Neural cell (in vitro differentiated cells): ENCODE results near the gene RFX8. TPM values are rescaled to one million over a fixed set of nuclear protein-coding genes. Genes with fewer than 3 reads are reported as not detected.
A peak's percentile ranks its signal among the peaks of the same experiment; 100 is the strongest.

ENCODE experiments used
- H2AFZ ChIP-seq: fragments of 200-600, 300-800 bp; sonication (generic), shearing (Covaris generic); 2 replicates; pipeline ENCODE4 v1.6.0; 2014; ENCODE audit warnings: low read depth, mild to moderate bottlenecking, antibody characterized with exemption, low read length, moderate library complexity
- H3F3A ChIP-seq: fragments of 200-600 bp; shearing (Covaris generic); 2 replicates; pipeline ENCODE4 v1.6.1; 2016; ENCODE audit warnings: mild to moderate bottlenecking, moderate library complexity, mixed read lengths, antibody characterized with exemption, low read length; ENCODE audit not compliant: insufficient read depth, poor library complexity, severe bottlenecking
- H3K27ac ChIP-seq: fragments of 200-600, 300-800 bp; sonication (generic), shearing (Covaris generic); 2 replicates; pipeline ENCODE4 v1.5.1; 2014; ENCODE audit warnings: mild to moderate bottlenecking, low read length, moderate library complexity
- H3K27me3 ChIP-seq: fragments of 300-800, 200-600 bp; sonication (generic), shearing (Covaris generic); 2 replicates; pipeline ENCODE4 v1.6.0; 2014; ENCODE audit warnings: mild to moderate bottlenecking, low read depth, low read length, moderate library complexity; ENCODE audit not compliant: insufficient read depth
- H3K36me3 ChIP-seq: fragments of 300-800, 200-600 bp; sonication (generic), shearing (Covaris generic); 2 replicates; pipeline ENCODE4 v1.5.1; 2014; ENCODE audit warnings: mild to moderate bottlenecking, antibody characterized with exemption, low read length, moderate library complexity; ENCODE audit not compliant: insufficient read depth
- H3K4me2 ChIP-seq: fragments of 300-800, 200-600 bp; sonication (generic), shearing (Covaris generic); 2 replicates; pipeline ENCODE4 v1.6.0; 2014; ENCODE audit warnings: mild to moderate bottlenecking, low read length
- H3K4me3 ChIP-seq: fragments of 300-800, 200-600 bp; sonication (generic), shearing (Covaris generic); 2 replicates; pipeline ENCODE4 v1.5.1; 2014; ENCODE audit warnings: mild to moderate bottlenecking, low read length, moderate library complexity
- H3K79me2 ChIP-seq: fragments of 200-600 bp; shearing (Covaris generic); replicated peaks from 2 replicates; pipeline ENCODE4 v1.6.0; 2014; ENCODE audit warnings: mild to moderate bottlenecking, low read length, moderate library complexity; ENCODE audit not compliant: insufficient read depth
- H3K9ac ChIP-seq: fragments of 300-800, 200-600 bp; sonication (generic), shearing (Covaris generic); 2 replicates; pipeline ENCODE4 v1.6.1; 2016; ENCODE audit warnings: mild to moderate bottlenecking, low read length, mixed read lengths
- H3K9me2 ChIP-seq: fragments of 200-600 bp; shearing (Covaris generic); 2 replicates; pipeline ENCODE4 v1.6.1; 2016; ENCODE audit warnings: mild to moderate bottlenecking, low read length, mixed read lengths; ENCODE audit not compliant: insufficient read depth
- H3K9me3 ChIP-seq: fragments of 200-600, 300-800 bp; sonication (generic), shearing (Covaris generic); 2 replicates; pipeline ENCODE4 v1.6.1; 2016; ENCODE audit warnings: mild to moderate bottlenecking, mixed run types, low read length, moderate library complexity, mixed read lengths
- H4K20me1 ChIP-seq: fragments of 200-600 bp; shearing (Covaris generic); 2 replicates; pipeline ENCODE4 v1.6.1; 2016; ENCODE audit warnings: mild to moderate bottlenecking, mixed run types; ENCODE audit not compliant: insufficient read depth
- CTCF ChIP-seq: fragments of 450-650 bp; IDR thresholded peaks from 2 replicates; pipeline ENCODE4 v1.5.1; 2014; ENCODE audit warnings: antibody characterized with exemption, mild to moderate bottlenecking, moderate library complexity; ENCODE audit not compliant: poor library complexity, severe bottlenecking
- EP300 ChIP-seq: fragments of 450-650 bp; conservative IDR thresholded peaks from 2 replicates; pipeline ENCODE4 v1.6.1; 2014; ENCODE audit warnings: antibody characterized with exemption, mild to moderate bottlenecking, moderate library complexity; ENCODE audit not compliant: poor library complexity, severe bottlenecking
- EZH2 ChIP-seq: fragments of 200-600, 300-800 bp; shearing (Covaris generic), sonication (generic); IDR thresholded peaks from 2 replicates; pipeline ENCODE4 v1.6.1; 2014; ENCODE audit warnings: antibody characterized with exemption, low read length, borderline replicate concordance, mild to moderate bottlenecking; ENCODE audit not compliant: insufficient read depth, poor library complexity, severe bottlenecking
- MXI1 ChIP-seq: fragments of 450-650 bp; conservative IDR thresholded peaks from 2 replicates; pipeline ENCODE4 v1.6.1; 2014; ENCODE audit warnings: antibody characterized with exemption, mild to moderate bottlenecking; ENCODE audit not compliant: poor library complexity, severe bottlenecking
- POLR2AphosphoS5 ChIP-seq: IDR thresholded peaks from 2 replicates; pipeline ENCODE4 v1.6.1; 2012
- RAD21 ChIP-seq: fragments of 450-650 bp; conservative IDR thresholded peaks from 2 replicates; pipeline ENCODE4 v1.6.1; 2014; ENCODE audit warnings: antibody characterized with exemption, mild to moderate bottlenecking, moderate library complexity
- REST ChIP-seq: IDR thresholded peaks from 2 replicates; pipeline ENCODE4 v1.6.1; 2012; ENCODE audit warnings: borderline replicate concordance
- SMC3 ChIP-seq: fragments of 450-650 bp; conservative IDR thresholded peaks from 2 replicates; pipeline ENCODE4 v1.6.1; 2014; ENCODE audit warnings: antibody characterized with exemption, mild to moderate bottlenecking, moderate library complexity; ENCODE audit not compliant: poor library complexity
- TAF1 ChIP-seq: IDR thresholded peaks from 2 replicates; pipeline ENCODE4 v1.6.1; 2012; ENCODE audit warnings: low read depth
- polyA plus RNA-seq: library from polyadenylated mRNA; depleted of rRNA; stranded (reverse); fragments of >200 nt; gene quantifications from 2 replicates; pipeline ENCODE4 v1.2.3, GENCODE V29; 2014

Gene RFX8
- polyA plus RNA-seq, 1 donor from 2014 or later: not detected

GRCh38 chr2:101420623-101421022 lies 54.3 kb downstream of the RFX8 start:
- no peak overlapping the region for H3K4me2 ChIP-seq
- H3K9me2 ChIP-seq: no peaks in the 10 kb centered on the region
- H3K27ac ChIP-seq: no peak overlapping the region
- H3K79me2 ChIP-seq: no peaks in the 10 kb centered on the region
- H3K27me3 ChIP-seq: no peaks in the 10 kb centered on the region
- H3K36me3 ChIP-seq: no peaks in the 10 kb centered on the region
- H3K9ac ChIP-seq: no peak overlapping the region
- H3K9me3 ChIP-seq: no peaks in the 10 kb centered on the region
- TF ChIP-seq REST (no peak), EP300 (no peak), MXI1 (no peak), POLR2AphosphoS5 (no peak), RAD21 (no peak)
- H2AFZ ChIP-seq: no peak overlapping the region
- H3K4me3 ChIP-seq: no peak overlapping the region
- H4K20me1 ChIP-seq: no peaks in the 10 kb centered on the region
- H3F3A ChIP-seq: no peaks in the 10 kb centered on the region

- Histone ChIP-seq H3K4me2 (no peak overlapping the region), H3F3A (no peaks in the 10 kb centered on the region), H3K9ac (no peak overlapping the region), H3K9me3 (no peaks in the 10 kb centered on the region), H3K9me2 (no peaks in the 10 kb centered on the region), H3K36me3 (no peaks in the 10 kb centered on the region), H4K20me1 (no peaks in the 10 kb centered on the region), H3K79me2 (no peaks in the 10 kb centered on the region), H3K4me3 (no peak overlapping the region), H2AFZ (no peak overlapping the region), H3K27me3 (no peaks in the 10 kb centered on the region), H3K27ac (no peak overlapping the region)
- TF ChIP-seq TAF1 (no peak), REST (no peak), EZH2 (no peak), CTCF (peak; percentile 65), SMC3 (peak; percentile 71), RAD21 (peak; percentile 67)
Measured at GRCh38 chr2:101419096-101419663, 55.7 kb downstream of the RFX8 start.
